A549 (cell line): ENCODE results near the gene ACOXL.

Source experiments
- HOXA7 ChIP-seq: fragments of 250-450 bp; sonication (Bioruptor Pico); IDR thresholded peaks from 2 replicates; pipeline ENCODE4 v1.5.0; 2020; ENCODE audit warnings: mild to moderate bottlenecking, moderate library complexity
- JUN ChIP-seq, 2 experiments: fragments of >200 bp; sonication (Bioruptor Twin); formaldehyde crosslinking; IDR thresholded peaks; 2 replicates in 1 of 2; 3 replicates in 1 of 2; pipeline ENCODE4 v1.6.1; 2016 to 2017
- POLR2A ChIP-seq: IDR thresholded peaks from 2 replicates; pipeline ENCODE4 v1.6.1; 2012; ENCODE audit warnings: mild to moderate bottlenecking, low read length
- POLR2AphosphoS2 ChIP-seq: conservative IDR thresholded peaks from 2 replicates; pipeline ENCODE4 v1.6.1; 2012; ENCODE audit warnings: low read length, improper control_type of control experiment, inconsistent platforms
- RNF2 ChIP-seq: fragments of 200-600 bp; sonication (generic); IDR thresholded peaks from 2 replicates; pipeline ENCODE4 v1.6.1; 2016; ENCODE audit warnings: low read depth, mild to moderate bottlenecking, antibody characterized with exemption, moderate library complexity, borderline replicate concordance
- TF ChIP-seq, protein P1 (sequence below): fragments of >200 bp; sonication (Bioruptor Twin); formaldehyde crosslinking; IDR thresholded peaks from 3 replicates; pipeline ENCODE4 v1.5.1; 2016
- TF ChIP-seq, protein P2 (sequence below): fragments of 450-650 bp; IDR thresholded peaks from 2 replicates; pipeline ENCODE4 v1.6.1; 2014; ENCODE audit warnings: antibody characterized with exemption

- TF ChIP-seq, protein P1, sequence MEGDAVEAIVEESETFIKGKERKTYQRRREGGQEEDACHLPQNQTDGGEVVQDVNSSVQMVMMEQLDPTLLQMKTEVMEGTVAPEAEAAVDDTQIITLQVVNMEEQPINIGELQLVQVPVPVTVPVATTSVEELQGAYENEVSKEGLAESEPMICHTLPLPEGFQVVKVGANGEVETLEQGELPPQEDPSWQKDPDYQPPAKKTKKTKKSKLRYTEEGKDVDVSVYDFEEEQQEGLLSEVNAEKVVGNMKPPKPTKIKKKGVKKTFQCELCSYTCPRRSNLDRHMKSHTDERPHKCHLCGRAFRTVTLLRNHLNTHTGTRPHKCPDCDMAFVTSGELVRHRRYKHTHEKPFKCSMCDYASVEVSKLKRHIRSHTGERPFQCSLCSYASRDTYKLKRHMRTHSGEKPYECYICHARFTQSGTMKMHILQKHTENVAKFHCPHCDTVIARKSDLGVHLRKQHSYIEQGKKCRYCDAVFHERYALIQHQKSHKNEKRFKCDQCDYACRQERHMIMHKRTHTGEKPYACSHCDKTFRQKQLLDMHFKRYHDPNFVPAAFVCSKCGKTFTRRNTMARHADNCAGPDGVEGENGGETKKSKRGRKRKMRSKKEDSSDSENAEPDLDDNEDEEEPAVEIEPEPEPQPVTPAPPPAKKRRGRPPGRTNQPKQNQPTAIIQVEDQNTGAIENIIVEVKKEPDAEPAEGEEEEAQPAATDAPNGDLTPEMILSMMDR = no peak
- TF ChIP-seq POLR2A = no peak
- TF ChIP-seq HOXA7 (CRISPR knock-in tag) = no peak
- no peak for TF ChIP-seq JUN (IDR thresholded peaks at IDR 0.05)
- no peak for TF ChIP-seq RNF2
- TF ChIP-seq, protein P2, sequence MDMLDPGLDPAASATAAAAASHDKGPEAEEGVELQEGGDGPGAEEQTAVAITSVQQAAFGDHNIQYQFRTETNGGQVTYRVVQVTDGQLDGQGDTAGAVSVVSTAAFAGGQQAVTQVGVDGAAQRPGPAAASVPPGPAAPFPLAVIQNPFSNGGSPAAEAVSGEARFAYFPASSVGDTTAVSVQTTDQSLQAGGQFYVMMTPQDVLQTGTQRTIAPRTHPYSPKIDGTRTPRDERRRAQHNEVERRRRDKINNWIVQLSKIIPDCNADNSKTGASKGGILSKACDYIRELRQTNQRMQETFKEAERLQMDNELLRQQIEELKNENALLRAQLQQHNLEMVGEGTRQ = no peak
- no peak for TF ChIP-seq POLR2AphosphoS2
These were observed 131.4 kb downstream of the ACOXL start for GRCh38 chr2:110863726-110864125.
